GM18951 (cell line): Measurements from ENCODE around the gene COMMD6.

Experiments used
- POLR2A ChIP-seq: IDR thresholded peaks from 4 replicates; pipeline ENCODE4 v1.6.1; 2011; ENCODE audit warnings: mild to moderate bottlenecking; ENCODE audit not compliant: insufficient read length, insufficient read depth; ENCODE audit errors: extremely low read depth
- in situ Hi-C: fragments of 300-500 bp; cut with MboI; formaldehyde crosslinking; loops from one replicate; pipeline ENCODE4 v1.12.0; 2022; ENCODE audit warnings: low sequenced_read_pairs, mixed read lengths, inconsistent platforms; ENCODE audit not compliant: unreplicated experiment

Gene COMMD6

GRCh38 chr13:75482820-75483079 is 54.9 kb downstream of the COMMD6 start:
- TF ChIP-seq POLR2A: no peak
- in situ Hi-C loops: no loop called here

GRCh38 chr13:75482070-75482819 is 55.4 kb downstream of the COMMD6 start, which contains the start of gene TBC1D4:
Gene TBC1D4, minus strand, starts transcription at chr13:75482169. Its CDS starts 402 bp downstream, at chr13:75481767.
- in situ Hi-C loops: no loop called here
- peak; percentile 35 for TF ChIP-seq POLR2A

GRCh38 chr13:75481176-75482069 is 56.2 kb downstream of the COMMD6 start:
- in situ Hi-C loops: no loop called here

GRCh38 chr13:75480671-75481175 is 56.9 kb downstream of the COMMD6 start:
- no peak for TF ChIP-seq POLR2A
- in situ Hi-C loops: no loop called here

More at GRCh38 chr13:75481176-75482069, 56.2 kb downstream of the COMMD6 start:
- TF ChIP-seq POLR2A: no peak

GRCh38 chr13:75479102-75479740 is 58.4 kb downstream of the COMMD6 start:
- no peak for TF ChIP-seq POLR2A
- in situ Hi-C loops: no loop called here

- in situ Hi-C loops: no loop called here
- TF ChIP-seq POLR2A: no peak
Observed at GRCh38 chr13:75478659-75479058, 59.0 kb downstream of the COMMD6 start.
